Endothelial cell of umbilical vein (primary cell): Measurements from ENCODE around the gene TEX22. TPM values are rescaled to one million over a fixed set of nuclear protein-coding genes. Genes with fewer than 3 reads are reported as not detected.

ENCODE experiments used
- BruUV-seq: library from RNA; stranded (reverse); fragments of 400-500 nt; replicated peaks from 2 replicates; lab custom pipeline; 2021; lab: Mats Ljungman, UMichigan
- CTCF ChIA-PET: fragments of 300-600, 350-600 bp; sonication (Branson Sonifier 250); formaldehyde crosslinking; loops from one replicate; lab custom pipeline; 2021; ENCODE audit warnings: antibody characterized with exemption, inconsistent platforms; lab: Charles Lee
- POLR2A ChIA-PET: fragments of 300-600, 350-600 bp; sonication (Branson Sonifier 250); formaldehyde crosslinking; loops from one replicate; lab custom pipeline; 2021; ENCODE audit warnings: antibody characterized with exemption, inconsistent platforms; lab: Charles Lee
- DNase-seq: peaks from one replicate; pipeline ENCODE4 v3.0.0-alpha.2; 2011; ENCODE audit warnings: low read depth, low spot score
- FAIRE-seq: peaks from 2 replicates; lab custom pipeline; 2011; peaks lifted over from hg19 to GRCh38; lab: Jason Lieb, UNC
- H2AFZ ChIP-seq: 2 replicates; pipeline ENCODE4 v1.6.0; 2012; ENCODE audit warnings: low read depth, low read length, control low read depth, inconsistent platforms
- H3K27ac ChIP-seq: 2 replicates; pipeline ENCODE4 v1.5.1; 2011; ENCODE audit warnings: low read depth, mild to moderate bottlenecking, control low read depth, low read length, moderate library complexity; ENCODE audit not compliant: insufficient read depth
- H3K27me3 ChIP-seq, 2 experiments: 2 replicates each; pipeline versions ENCODE4 v1.6.0 to v1.6.1; 2011; ENCODE audit warnings: low read length in 2 of 2, mixed read lengths in 1 of 2; ENCODE audit not compliant: control insufficient read depth in 2 of 2, insufficient read depth in 2 of 2
- H3K36me3 ChIP-seq, 2 experiments: 2 replicates in 1 of 2; 3 replicates in 1 of 2; pipeline ENCODE4 v1.5.1; 2011; ENCODE audit warnings: low read length in 2 of 2, mild to moderate bottlenecking in 1 of 2, moderate library complexity in 1 of 2; ENCODE audit not compliant: control insufficient read depth in 2 of 2, insufficient read depth in 2 of 2; ENCODE audit errors: extremely low read depth in 1 of 2
- H3K4me1 ChIP-seq: 3 replicates; pipeline ENCODE4 v1.5.1; 2011; ENCODE audit warnings: mild to moderate bottlenecking, low read length; ENCODE audit not compliant: control insufficient read depth, insufficient read depth; ENCODE audit errors: extremely low read depth
- H3K4me2 ChIP-seq: 2 replicates; pipeline ENCODE4 v1.6.1; 2011; ENCODE audit warnings: low read length, control low read depth, mixed read lengths; ENCODE audit not compliant: insufficient read depth
- H3K4me3 ChIP-seq, 3 experiments: fragments of 200-600 bp in 1 of 3; sonication (generic), shearing (Covaris generic) in 1 of 3; replicated peaks in 1 of 3; 2 replicates each; pipeline ENCODE4 v1.5.1; 2011 to 2016; ENCODE audit warnings: control low read depth in 3 of 3, low read length in 3 of 3, mild to moderate bottlenecking in 2 of 3, inconsistent platforms in 1 of 3, low read depth in 1 of 3, moderate library complexity in 1 of 3; ENCODE audit not compliant: insufficient read depth in 1 of 3
- H3K79me2 ChIP-seq: 2 replicates; pipeline ENCODE4 v1.6.0; 2012; ENCODE audit warnings: low read length, inconsistent platforms; ENCODE audit not compliant: control insufficient read depth, insufficient read depth
- H3K9ac ChIP-seq: replicated peaks from 2 replicates; pipeline ENCODE3; 2011; ENCODE audit warnings: low read length, control low read depth; ENCODE audit not compliant: insufficient read depth; ENCODE audit errors: extremely low read depth
- H3K9me1 ChIP-seq: replicated peaks from 3 replicates; pipeline ENCODE4 v1.6.0; 2011; ENCODE audit warnings: mild to moderate bottlenecking, low read length; ENCODE audit not compliant: control insufficient read depth, insufficient read depth; ENCODE audit errors: extremely low read depth
- H3K9me3 ChIP-seq: replicated peaks from 2 replicates; pipeline ENCODE4 v1.5.1; 2012; ENCODE audit warnings: low read length, inconsistent platforms; ENCODE audit not compliant: control insufficient read depth, insufficient read depth
- H4K20me1 ChIP-seq: replicated peaks from 2 replicates; pipeline ENCODE3; 2011; ENCODE audit warnings: mild to moderate bottlenecking, low read length; ENCODE audit not compliant: control insufficient read depth, insufficient read depth; ENCODE audit errors: extremely low read depth
- CTCF ChIP-seq, 2 donors: IDR thresholded peaks; 1 replicate in 1 of 2; 2 replicates in 1 of 2; pipeline ENCODE4 v1.5.1; 2011; ENCODE audit warnings: low read length in 2 of 2, mild to moderate bottlenecking in 2 of 2, moderate library complexity in 2 of 2, control low read depth in 1 of 2, inconsistent platforms in 1 of 2, low read depth in 1 of 2; ENCODE audit not compliant: insufficient read depth in 1 of 2; ENCODE audit errors: extremely low read depth in 1 of 2
- EZH2 ChIP-seq: IDR thresholded peaks from 2 replicates; pipeline ENCODE4 v1.6.1; 2012; ENCODE audit warnings: borderline replicate concordance, low read depth, mild to moderate bottlenecking, moderate library complexity, low read length, inconsistent platforms; ENCODE audit not compliant: severe bottlenecking
- FOS ChIP-seq: IDR thresholded peaks from 2 replicates; pipeline ENCODE4 v1.6.1; 2011; ENCODE audit warnings: mild to moderate bottlenecking, low read length, moderate library complexity, borderline replicate concordance; ENCODE audit not compliant: insufficient read depth
- GATA2 ChIP-seq: IDR thresholded peaks from 2 replicates; pipeline ENCODE4 v1.7.0; 2011; ENCODE audit warnings: low read depth, mild to moderate bottlenecking, moderate library complexity, mixed read lengths, low read length; ENCODE audit not compliant: insufficient read length, insufficient read depth
- JUN ChIP-seq: IDR thresholded peaks from 2 replicates; pipeline ENCODE4 v1.6.1; 2011; ENCODE audit warnings: borderline replicate concordance, low read depth; ENCODE audit not compliant: insufficient read length, insufficient read depth
- MYC ChIP-seq: IDR thresholded peaks from one replicate; pipeline ENCODE4 v1.6.1; 2011; ENCODE audit warnings: mild to moderate bottlenecking, low read depth, low read length
- POLR2A ChIP-seq: IDR thresholded peaks from 2 replicates; pipeline ENCODE4 v1.6.1; 2012; ENCODE audit warnings: low read depth, mild to moderate bottlenecking, control low read depth, low read length
- POLR2AphosphoS5 ChIP-seq: IDR thresholded peaks from 2 replicates; pipeline ENCODE4 v1.6.1; 2012; ENCODE audit warnings: low read depth, mild to moderate bottlenecking, control low read depth, low read length, moderate library complexity; ENCODE audit not compliant: insufficient read depth
- dilution Hi-C: fragments of 300-500 bp; cut with MboI; formaldehyde crosslinking; loops from one replicate; pipeline ENCODE4 v1.15.0; 2019; ENCODE audit warnings: low sequenced_read_pairs; ENCODE audit not compliant: extremely low pct_ligation_motif_present
- intact Hi-C: fragments of 100-400 bp; cut with micrococcal nuclease; formaldehyde crosslinking; loops from one replicate; pipeline ENCODE4 v1.10.0; 2022
- polyA plus RNA-seq, 4 experiments: library from polyadenylated mRNA; depleted of rRNA in 3 of 4; stranded (reverse) in 3 of 4; unstranded in 1 of 4; fragments of >200 nt; gene quantifications; 2 replicates each; pipeline versions ENCODE4 v1.2.1 to v1.2.3, GENCODE V29; 2011 to 2012; ENCODE audit warnings: missing spikeins in 1 of 4
- total RNA-seq: library from RNA; stranded (reverse); gene quantifications from 2 replicates; pipeline ENCODE4 v1.2.3, GENCODE V29; 2021
- TF ChIP-seq, protein P1 (sequence below): IDR thresholded peaks from 2 replicates; pipeline ENCODE4 v1.6.1; 2011; ENCODE audit not compliant: insufficient read depth, insufficient read length

The TEX22 gene
- total and polyA plus RNA-seq, 2 donors (not counting 3 experiments of a cell fraction or from before 2014, with no cell fraction given): 0.06 to 1.1 TPM

- peaks cover 0 to 8% of the 10 kb centered on the region in 2 experiments for H3K36me3 ChIP-seq
- intact Hi-C loops: no loop called here
- H3K27me3 ChIP-seq: no peaks in the 10 kb centered on the region
- no peaks in the 10 kb centered on the region for H4K20me1 ChIP-seq
- no peak overlapping the region for H3K9ac ChIP-seq
- TF ChIP-seq GATA2 (no peak), FOS (no peak), JUN (no peak), POLR2A (no peak), EZH2 (no peak), MYC (no peak), POLR2AphosphoS5 (no peak), CTCF (IDR thresholded peaks at IDR 0.05; ENCODE audit: extremely low read depth in 1 of 2, insufficient read depth in 1 of 2, low read depth in 1 of 2, low read length in 2 of 2) (no peak)
- TF ChIP-seq, protein P1, sequence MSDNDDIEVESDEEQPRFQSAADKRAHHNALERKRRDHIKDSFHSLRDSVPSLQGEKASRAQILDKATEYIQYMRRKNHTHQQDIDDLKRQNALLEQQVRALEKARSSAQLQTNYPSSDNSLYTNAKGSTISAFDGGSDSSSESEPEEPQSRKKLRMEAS: no peak
- no peak overlapping the region for H3K27ac ChIP-seq
- BruUV-seq: no TSS peak
- H3K79me2 ChIP-seq: no peaks in the 10 kb centered on the region
- no peaks in the 10 kb centered on the region for H3K4me1 ChIP-seq
- CTCF ChIA-PET: interaction anchor here (2.3 kb wide), 1 partner anchor 107 kb away, joined by 6 read pairs; no protein-coding TSS in a partner anchor
- H3K4me3 ChIP-seq: no peak overlapping the region
- dilution Hi-C loops: no loop called here
- POLR2A ChIA-PET: no interaction called here
- no peak overlapping the region for H2AFZ ChIP-seq
- H3K4me2 ChIP-seq: no peak overlapping the region
- H3K9me3 ChIP-seq: no peaks in the 10 kb centered on the region
- FAIRE-seq (no peak), DNase-seq (no peak)
- no peaks in the 10 kb centered on the region for H3K9me1 ChIP-seq
These were observed 15.1 kb upstream of the TEX22 start for GRCh38 chr14:105383083-105383730.
